Natural killer cell (primary cell): ENCODE results near the gene UST. TPM values are rescaled to one million over a fixed set of nuclear protein-coding genes. Genes with fewer than 3 reads are reported as not detected.
A peak's percentile ranks its signal among the peaks of the same experiment; 100 is the strongest.

ENCODE experiments used
- ATAC-seq, 3 donors: fragments of 150-1000 bp in 2 of 3; fragments of 200-7000 bp in 1 of 3; cut with Tn5 transposase; 1 replicate in 1 of 3; 2 replicates in 2 of 3; pipeline ENCODE4 v1.10.0; 2021; ENCODE audit warnings: mild to moderate bottlenecking in 2 of 3, moderate library complexity in 2 of 3
- DNase-seq, 2 donors: peaks; one replicate each; pipeline versions ENCODE4 v3.0.0 to v3.0.0-alpha.2; 2013 to 2021; ENCODE audit warnings: mixed read lengths in 1 of 2
- H3K27ac ChIP-seq: one replicate; pipeline ENCODE4 v1.5.1; 2013; ENCODE audit warnings: mild to moderate bottlenecking, low read length
- H3K27me3 ChIP-seq: one replicate; pipeline ENCODE4 v1.6.1; 2013; ENCODE audit warnings: low read length; ENCODE audit not compliant: control insufficient read depth, insufficient read depth
- H3K36me3 ChIP-seq: one replicate; pipeline ENCODE4 v1.6.1; 2013; ENCODE audit warnings: low read length; ENCODE audit not compliant: control insufficient read depth, insufficient read depth
- H3K4me1 ChIP-seq: one replicate; pipeline ENCODE4 v1.6.1; 2013; ENCODE audit warnings: low read length; ENCODE audit not compliant: control insufficient read depth, insufficient read depth
- H3K4me3 ChIP-seq: one replicate; pipeline ENCODE4 v1.5.1; 2013; ENCODE audit warnings: low read length
- H3K9me3 ChIP-seq: one replicate; pipeline ENCODE4 v1.6.1; 2013; ENCODE audit warnings: low read length; ENCODE audit not compliant: control insufficient read depth, insufficient read depth
- H3K27ac Mint-ChIP-seq, 2 donors: one replicate each; pipeline ENCODE4 v1.8.0; 2022; ENCODE audit warnings: mild to moderate bottlenecking in 2 of 2, mixed read lengths in 2 of 2, moderate library complexity in 1 of 2
- H3K27me3 Mint-ChIP-seq, 2 donors: one replicate each; pipeline ENCODE4 v1.8.0; 2022; ENCODE audit warnings: low read depth in 2 of 2, mixed read lengths in 2 of 2
- H3K36me3 Mint-ChIP-seq: one replicate; pipeline ENCODE4 v1.8.0; 2022; ENCODE audit warnings: mixed read lengths
- H3K4me1 Mint-ChIP-seq, 2 donors: one replicate each; pipeline ENCODE4 v1.8.0; 2022; ENCODE audit warnings: mixed read lengths in 2 of 2
- H3K4me3 Mint-ChIP-seq: one replicate; pipeline ENCODE4 v1.8.0; 2022; ENCODE audit warnings: mild to moderate bottlenecking, moderate library complexity, mixed read lengths
- H3K9me3 Mint-ChIP-seq, 2 donors: one replicate each; pipeline ENCODE4 v1.8.0; 2022; ENCODE audit warnings: mixed read lengths in 2 of 2
- WGBS: methylation state at CpG from one replicate; pipeline ENCODE4 v1.1.7; 2013; ENCODE audit warnings: missing lambda C conversion rate; ENCODE audit not compliant: insufficient coverage; 5-methylcytosine and 5-hydroxymethylcytosine counted together
- intact Hi-C: fragments of 100-400 bp; cut with micrococcal nuclease; formaldehyde crosslinking; loops from one replicate; pipeline ENCODE4 v1.14.2; 2022
- total RNA-seq, 4 donors: library from RNA; stranded (reverse); fragments of 120-200 nt in 1 of 4; gene quantifications; one replicate each; pipeline versions ENCODE4 v1.2.3 to v1.2.4, GENCODE V29; 2013 to 2022
- TF ChIP-seq, protein P1 (sequence below): fragments of 200-600 bp; IDR thresholded peaks from one replicate; pipeline ENCODE4 v1.8.0; 2022; ENCODE audit warnings: antibody characterized with exemption

Gene UST
- total RNA-seq, 3 donors from 2014 or later (not counting 1 experiment from before 2014, with no cell fraction given): 6.3 to 11.9 (median 10.6) TPM

DNA sequence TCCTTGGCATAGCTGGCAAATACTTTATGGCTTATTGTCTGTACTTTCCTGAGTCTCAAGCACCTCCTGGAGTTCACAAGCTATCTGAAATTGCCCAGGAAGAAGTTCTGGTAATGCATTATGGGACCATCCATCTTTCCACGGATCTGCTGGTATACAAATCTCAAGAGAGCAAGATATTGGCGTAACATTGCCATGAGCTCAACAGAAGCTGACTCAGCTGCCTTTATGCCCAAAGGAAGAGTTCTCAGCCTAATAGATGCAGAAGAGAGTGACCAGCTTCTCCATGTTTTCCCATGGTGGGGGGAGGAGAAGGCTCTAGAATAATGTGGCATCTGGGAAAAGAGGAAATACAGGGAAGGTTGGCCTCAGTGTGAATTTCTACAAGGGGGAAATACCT lies 78.7 kb downstream of the UST start:
- H3K4me3 Mint-ChIP-seq: no peak overlapping the region
- ATAC-seq (no peak), DNase-seq (no peak)
- peaks cover 48 to 61% of the 10 kb centered on the region in 2 donors for H3K4me1 Mint-ChIP-seq
- H3K4me3 ChIP-seq: no peak overlapping the region
- 96% methylated on average over 2 of the region's 2 CpGs for WGBS
- H3K9me3 Mint-ChIP-seq: no peaks in the 10 kb centered on the region
- H3K27ac ChIP-seq: no peak overlapping the region
- no peaks in the 10 kb centered on the region for H3K36me3 ChIP-seq
- intact Hi-C loops: no loop called here
- H3K27me3 ChIP-seq: no peaks in the 10 kb centered on the region
- no peaks in the 10 kb centered on the region for H3K9me3 ChIP-seq
- peak overlapping the region; percentile 11 to 62 for H3K27ac Mint-ChIP-seq
- H3K36me3 Mint-ChIP-seq: no peaks in the 10 kb centered on the region
- peaks cover 19% of the 10 kb centered on the region for H3K4me1 ChIP-seq
- no peaks in the 10 kb centered on the region for H3K27me3 Mint-ChIP-seq
- TF ChIP-seq, protein P1, sequence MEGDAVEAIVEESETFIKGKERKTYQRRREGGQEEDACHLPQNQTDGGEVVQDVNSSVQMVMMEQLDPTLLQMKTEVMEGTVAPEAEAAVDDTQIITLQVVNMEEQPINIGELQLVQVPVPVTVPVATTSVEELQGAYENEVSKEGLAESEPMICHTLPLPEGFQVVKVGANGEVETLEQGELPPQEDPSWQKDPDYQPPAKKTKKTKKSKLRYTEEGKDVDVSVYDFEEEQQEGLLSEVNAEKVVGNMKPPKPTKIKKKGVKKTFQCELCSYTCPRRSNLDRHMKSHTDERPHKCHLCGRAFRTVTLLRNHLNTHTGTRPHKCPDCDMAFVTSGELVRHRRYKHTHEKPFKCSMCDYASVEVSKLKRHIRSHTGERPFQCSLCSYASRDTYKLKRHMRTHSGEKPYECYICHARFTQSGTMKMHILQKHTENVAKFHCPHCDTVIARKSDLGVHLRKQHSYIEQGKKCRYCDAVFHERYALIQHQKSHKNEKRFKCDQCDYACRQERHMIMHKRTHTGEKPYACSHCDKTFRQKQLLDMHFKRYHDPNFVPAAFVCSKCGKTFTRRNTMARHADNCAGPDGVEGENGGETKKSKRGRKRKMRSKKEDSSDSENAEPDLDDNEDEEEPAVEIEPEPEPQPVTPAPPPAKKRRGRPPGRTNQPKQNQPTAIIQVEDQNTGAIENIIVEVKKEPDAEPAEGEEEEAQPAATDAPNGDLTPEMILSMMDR: no peak

DNA sequence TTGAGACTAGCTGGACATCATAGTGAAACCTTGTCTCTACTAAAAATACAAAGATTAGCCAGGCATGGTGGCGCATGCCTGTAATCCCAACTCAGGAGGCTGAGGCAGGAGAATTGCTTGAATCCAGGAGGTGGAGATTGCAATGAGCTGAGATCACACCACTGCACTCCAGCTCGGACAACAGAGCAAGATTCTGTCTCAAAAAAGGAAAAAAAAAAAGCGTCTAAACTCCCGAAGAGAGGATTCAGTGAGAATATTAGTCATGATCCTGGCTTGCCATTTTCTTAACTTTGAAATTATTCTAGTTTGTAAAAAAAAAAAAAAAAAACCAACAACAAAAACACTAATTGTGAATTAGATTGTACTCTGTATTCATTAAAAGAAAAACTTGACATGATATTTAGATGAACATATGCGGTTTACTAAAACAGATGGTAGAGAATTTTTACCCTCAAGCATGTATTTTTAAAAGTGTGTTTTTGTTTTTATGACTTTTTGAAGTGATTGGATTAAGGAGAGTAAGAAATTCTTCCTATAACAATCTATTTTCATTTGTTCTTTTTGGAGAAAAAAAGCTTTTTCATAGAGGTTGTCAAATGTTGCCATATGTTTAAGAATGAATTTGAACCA lies 80.7 kb downstream of the UST start:
- no peaks in the 10 kb centered on the region for H3K36me3 ChIP-seq
- peaks cover 27% of the 10 kb centered on the region for H3K4me1 ChIP-seq
- H3K27me3 Mint-ChIP-seq: no peaks in the 10 kb centered on the region
- no peak overlapping the region for H3K4me3 ChIP-seq
- peaks cover 59 to 76% of the 10 kb centered on the region in 2 donors for H3K4me1 Mint-ChIP-seq
- no peaks in the 10 kb centered on the region for H3K27me3 ChIP-seq
- no peak for ATAC-seq
- no peaks in the 10 kb centered on the region for H3K36me3 Mint-ChIP-seq
- intact Hi-C loops: no loop called here
- no peak for DNase-seq
- H3K27ac Mint-ChIP-seq: no peak overlapping the region
- TF ChIP-seq, protein P1: no peak
- H3K27ac ChIP-seq: no peak overlapping the region
- WGBS: 96% methylated on average over 2 of the region's 5 CpGs
- no peak overlapping the region for H3K4me3 Mint-ChIP-seq
- H3K9me3 ChIP-seq: no peaks in the 10 kb centered on the region
- H3K9me3 Mint-ChIP-seq: no peaks in the 10 kb centered on the region

DNA sequence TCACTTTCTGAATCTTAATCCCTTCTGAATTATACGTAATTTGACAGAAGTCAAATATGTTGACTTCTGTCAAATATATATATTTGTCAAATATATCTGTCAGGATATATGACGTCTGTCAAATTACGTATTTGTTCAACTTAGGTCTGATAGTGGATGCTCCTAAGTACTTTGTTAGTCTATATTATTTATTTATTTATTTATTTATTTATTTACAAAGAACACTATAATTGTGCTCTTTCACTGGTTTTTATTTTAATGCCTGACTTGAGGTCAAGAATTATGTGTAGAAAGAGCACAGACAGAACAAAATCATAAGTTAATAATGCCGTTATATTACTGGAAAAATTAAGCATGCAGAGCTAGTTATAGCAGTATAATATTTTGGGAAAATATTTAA lies 81.2 kb downstream of the UST start:
- 86% methylated on average over 1 of the region's 4 CpGs for WGBS
- Mint-ChIP-seq H3K4me1 (peaks cover 59 to 73% of the 10 kb centered on the region in 2 donors), H3K9me3 (no peaks in the 10 kb centered on the region), H3K4me3 (no peak overlapping the region), H3K27me3 (no peaks in the 10 kb centered on the region), H3K36me3 (no peaks in the 10 kb centered on the region), H3K27ac (no peak overlapping the region)
- intact Hi-C loops: no loop called here
- no peak for ATAC-seq
- Histone ChIP-seq H3K9me3 (no peaks in the 10 kb centered on the region), H3K36me3 (no peaks in the 10 kb centered on the region), H3K4me3 (no peak overlapping the region), H3K27ac (no peak overlapping the region), H3K27me3 (no peaks in the 10 kb centered on the region), H3K4me1 (peaks cover 27% of the 10 kb centered on the region)
- DNase-seq: no peak
- TF ChIP-seq, protein P1: no peak
